Left lung (tissue), 10 donors: ENCODE measurements around the gene NR6A1. TPM values are rescaled to one million over a fixed set of nuclear protein-coding genes. Genes with fewer than 3 reads are reported as not detected.

Experiments used
- ATAC-seq: fragments of 200-7000 bp; cut with Tn5 transposase; one replicate; pipeline ENCODE4 v1.9.1; 2020; ENCODE audit warnings: moderate library complexity
- DNase-seq, 4 donors: peaks; one replicate each; pipeline ENCODE4 v3.0.0-alpha.2; 2013 to 2020
- H3K27ac ChIP-seq, 2 donors: fragments of 200-600 bp; sonication (generic) in 1 of 2; one replicate each; pipeline versions ENCODE4 v1.5.0 to v1.8.0; 2020 to 2021
- H3K27me3 ChIP-seq, 2 donors: fragments of 200-600 bp; sonication (generic) in 1 of 2; one replicate each; pipeline versions ENCODE4 v1.5.0 to v1.8.0; 2020 to 2021
- H3K36me3 ChIP-seq, 2 donors: fragments of 200-600 bp; sonication (generic) in 1 of 2; one replicate each; pipeline versions ENCODE4 v1.5.0 to v1.8.0; 2020 to 2021
- H3K4me1 ChIP-seq, 2 donors: fragments of 200-600 bp; one replicate each; pipeline ENCODE4 v1.8.0; 2021
- H3K4me3 ChIP-seq, 2 donors: fragments of 200-600 bp; sonication (generic) in 1 of 2; one replicate each; pipeline versions ENCODE4 v1.5.0 to v1.8.0; 2020 to 2021; ENCODE audit warnings: mild to moderate bottlenecking in 1 of 2
- H3K9me3 ChIP-seq, 2 donors: fragments of 200-600 bp; sonication (generic) in 1 of 2; one replicate each; pipeline versions ENCODE4 v1.5.0 to v1.8.0; 2020 to 2021
- intact Hi-C, 2 donors: fragments of 100-400 bp; cut with DNase I; formaldehyde crosslinking; loops; one replicate each; pipeline versions ENCODE4 v1.11.2 to v1.14.2; 2022
- polyA plus RNA-seq, 6 donors: library from polyadenylated mRNA; unstranded; fragments of 120-200 nt; gene quantifications; one replicate each; pipeline ENCODE4 v1.2.1, GENCODE V29; 2013; ENCODE audit not compliant: insufficient read length in 6 of 6
- total RNA-seq, 2 donors: library from RNA; stranded (reverse); fragmentation: NEBNext Ultra II Directional; extraction: Animal tissue kit (Norgen Biotek cat#: 25700); gene quantifications; one replicate each; pipeline ENCODE4 v1.2.1, GENCODE V29; 2021
- TF ChIP-seq, protein P1 (sequence below), 2 donors: fragments of 200-600 bp; sonication (generic) in 1 of 2; IDR thresholded peaks; one replicate each; pipeline versions ENCODE4 v1.5.0 to v1.8.0; 2021; ENCODE audit warnings: antibody characterized with exemption in 2 of 2
- donor health status: DM: no; HTN: yes; CAD: no.
- donor health status: DM: no; HTN: no; CAD: no.

The NR6A1 gene
- total and polyA plus RNA-seq, 8 donors: 1.2 to 4.1 (median 1.7) TPM

DNA sequence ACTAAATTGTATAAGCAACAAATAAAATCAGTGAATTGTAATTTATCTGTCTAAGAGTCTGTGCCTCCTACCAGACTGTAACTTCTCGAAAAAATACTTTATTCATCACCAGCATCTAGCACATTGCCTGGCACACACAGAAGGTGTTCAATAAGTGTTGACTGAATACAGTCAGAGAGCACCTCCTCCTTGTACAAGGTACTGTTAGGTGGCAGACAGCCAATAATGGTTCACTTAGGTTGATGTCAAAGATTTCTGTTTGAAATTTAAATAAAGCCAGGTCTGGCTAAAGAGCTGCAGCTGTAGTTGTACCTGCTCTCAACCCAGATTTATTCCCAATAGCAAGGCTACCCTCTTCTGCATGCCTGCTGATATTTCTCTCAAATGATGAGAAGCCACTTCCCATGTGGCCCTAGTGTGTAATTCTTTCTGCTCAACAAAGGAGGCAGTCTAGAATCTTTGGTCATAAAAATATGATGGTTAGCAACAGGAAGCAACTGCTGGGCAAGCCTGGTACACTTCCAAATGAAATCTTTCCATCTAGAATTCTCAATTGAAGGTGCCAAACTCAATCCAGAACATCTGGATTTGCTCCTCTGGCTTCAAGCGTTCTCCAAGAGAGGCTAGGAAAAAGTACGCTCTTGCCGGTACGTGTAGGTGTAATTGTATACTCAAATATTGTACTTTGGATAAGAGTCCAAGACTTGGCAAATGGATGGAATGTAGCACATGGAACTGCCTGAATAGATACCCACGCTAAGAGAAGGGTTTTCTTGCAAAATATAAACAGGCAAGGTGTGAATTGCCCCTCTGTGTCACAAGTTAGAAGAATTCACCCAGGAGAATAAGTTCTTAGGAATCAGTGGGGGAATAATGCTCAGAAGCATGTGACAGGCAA, 95.6 kb downstream of the NR6A1 start:
- Histone ChIP-seq H3K9me3 (no peaks in the 10 kb centered on the region), H3K4me1 (peaks cover 0 to 6% of the 10 kb centered on the region in 2 donors), H3K4me3 (no peak overlapping the region), H3K27ac (no peak overlapping the region), H3K27me3 (no peaks in the 10 kb centered on the region), H3K36me3 (no peaks in the 10 kb centered on the region)
- ATAC-seq (peak; percentile 57), DNase-seq (no peak)
- TF ChIP-seq, protein P1, sequence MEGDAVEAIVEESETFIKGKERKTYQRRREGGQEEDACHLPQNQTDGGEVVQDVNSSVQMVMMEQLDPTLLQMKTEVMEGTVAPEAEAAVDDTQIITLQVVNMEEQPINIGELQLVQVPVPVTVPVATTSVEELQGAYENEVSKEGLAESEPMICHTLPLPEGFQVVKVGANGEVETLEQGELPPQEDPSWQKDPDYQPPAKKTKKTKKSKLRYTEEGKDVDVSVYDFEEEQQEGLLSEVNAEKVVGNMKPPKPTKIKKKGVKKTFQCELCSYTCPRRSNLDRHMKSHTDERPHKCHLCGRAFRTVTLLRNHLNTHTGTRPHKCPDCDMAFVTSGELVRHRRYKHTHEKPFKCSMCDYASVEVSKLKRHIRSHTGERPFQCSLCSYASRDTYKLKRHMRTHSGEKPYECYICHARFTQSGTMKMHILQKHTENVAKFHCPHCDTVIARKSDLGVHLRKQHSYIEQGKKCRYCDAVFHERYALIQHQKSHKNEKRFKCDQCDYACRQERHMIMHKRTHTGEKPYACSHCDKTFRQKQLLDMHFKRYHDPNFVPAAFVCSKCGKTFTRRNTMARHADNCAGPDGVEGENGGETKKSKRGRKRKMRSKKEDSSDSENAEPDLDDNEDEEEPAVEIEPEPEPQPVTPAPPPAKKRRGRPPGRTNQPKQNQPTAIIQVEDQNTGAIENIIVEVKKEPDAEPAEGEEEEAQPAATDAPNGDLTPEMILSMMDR (IDR thresholded peaks at IDR 0.05): no peak
- intact Hi-C loops: no loop called here

DNA sequence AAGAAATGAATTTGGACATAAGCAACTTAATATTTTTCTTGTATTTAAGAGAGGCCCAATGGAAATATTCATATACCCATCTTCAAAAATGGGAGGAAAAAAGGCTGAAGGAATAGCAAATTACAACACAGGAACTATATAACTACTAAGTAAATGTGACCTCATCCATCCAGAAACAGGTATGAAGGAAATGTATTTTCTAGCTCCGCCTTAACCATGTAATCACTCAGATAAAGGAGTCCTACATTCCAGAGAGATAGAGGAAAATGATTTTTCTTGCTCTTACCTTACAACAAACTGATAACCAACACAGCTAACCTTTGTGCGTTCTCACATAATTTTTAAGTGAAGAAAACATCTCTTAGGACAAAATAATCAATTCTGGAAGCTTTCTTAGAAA, 96.5 kb downstream of the NR6A1 start:
- intact Hi-C loops: no loop called here
- H3K27ac ChIP-seq: no peak overlapping the region
- H3K4me3 ChIP-seq: no peak overlapping the region
- no peaks in the 10 kb centered on the region for H3K27me3 ChIP-seq
- peak; percentile 6 for ATAC-seq
- peaks cover 0 to 6% of the 10 kb centered on the region in 2 donors for H3K4me1 ChIP-seq
- TF ChIP-seq, protein P1 (IDR thresholded peaks at IDR 0.05): no peak
- DNase-seq: no peak
- no peaks in the 10 kb centered on the region for H3K36me3 ChIP-seq
- no peaks in the 10 kb centered on the region for H3K9me3 ChIP-seq

DNA sequence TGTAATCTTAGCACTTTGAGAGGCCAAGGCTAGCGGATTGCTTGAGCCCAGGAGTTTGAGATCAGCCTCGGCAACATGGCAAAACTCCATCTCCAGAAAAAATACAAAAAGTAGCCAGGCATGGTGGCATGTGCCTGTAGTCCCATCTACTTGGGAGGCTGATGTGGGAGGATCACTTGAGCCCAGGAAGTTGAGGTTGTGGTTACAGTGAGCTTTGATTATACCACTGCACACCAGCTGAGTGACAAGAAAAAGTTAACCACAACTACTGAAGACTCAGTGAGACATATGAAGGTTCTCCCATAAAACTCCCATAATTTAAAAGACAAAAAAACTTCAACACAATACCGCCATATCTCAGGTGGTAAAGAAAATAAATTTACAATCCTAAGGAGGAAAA, 98.0 kb downstream of the NR6A1 start:
- intact Hi-C loops: no loop called here
- no peak overlapping the region for H3K4me3 ChIP-seq
- H3K36me3 ChIP-seq: no peaks in the 10 kb centered on the region
- H3K27me3 ChIP-seq: no peaks in the 10 kb centered on the region
- TF ChIP-seq, protein P1 (IDR thresholded peaks at IDR 0.05): no peak
- H3K27ac ChIP-seq: no peak overlapping the region
- no peaks in the 10 kb centered on the region for H3K9me3 ChIP-seq
- no peak for ATAC-seq
- no peak for DNase-seq
- peaks cover 0 to 6% of the 10 kb centered on the region in 2 donors for H3K4me1 ChIP-seq

DNA sequence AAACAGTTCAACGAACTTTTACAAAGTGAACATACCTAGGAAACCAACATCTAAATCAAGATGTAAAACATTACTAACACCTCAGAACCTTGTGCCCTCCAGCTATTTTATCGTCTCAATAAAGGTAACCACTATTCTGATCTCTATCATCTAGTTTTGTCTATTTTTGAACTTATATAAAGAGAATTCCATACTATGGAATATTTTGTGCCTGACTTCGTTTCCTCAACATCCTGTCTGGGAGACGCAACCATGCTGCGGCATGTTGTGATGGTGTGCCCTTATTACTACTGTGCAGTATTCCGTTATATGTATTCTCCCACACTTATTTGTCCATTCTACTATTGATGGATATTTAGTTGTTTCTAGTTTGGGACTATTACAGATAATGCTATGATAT, 99.2 kb downstream of the NR6A1 start:
- no peak overlapping the region for H3K4me3 ChIP-seq

DNA sequence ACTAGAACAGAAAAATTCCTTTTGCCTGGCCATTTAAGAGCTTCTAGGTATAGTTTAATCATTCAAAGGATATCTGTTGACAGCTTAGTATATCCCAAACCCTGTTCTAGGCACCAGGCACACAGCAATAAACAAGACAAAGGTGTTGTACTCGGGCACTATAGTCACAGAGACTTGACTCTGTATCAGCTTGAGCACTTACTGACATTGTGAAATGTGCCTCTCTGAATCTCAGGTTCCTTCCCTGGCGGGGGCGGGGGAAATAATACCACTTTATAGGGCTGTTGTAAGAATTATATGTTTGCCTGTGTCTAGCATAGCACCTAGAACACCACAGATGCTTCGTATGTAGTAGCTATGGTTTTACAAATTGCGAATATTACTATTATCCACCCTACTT, 104.5 kb downstream of the NR6A1 start:
- TF ChIP-seq, protein P1 (IDR thresholded peaks at IDR 0.05): no peak

More for the DNA sequence above, 99.2 kb downstream of the NR6A1 start:
- intact Hi-C loops: no loop called here
- peaks cover 0 to 6% of the 10 kb centered on the region in 2 donors for H3K4me1 ChIP-seq
- ATAC-seq (no peak), DNase-seq (no peak)
- H3K27me3 ChIP-seq: no peaks in the 10 kb centered on the region
- no peak overlapping the region for H3K27ac ChIP-seq
- TF ChIP-seq, protein P1 (IDR thresholded peaks at IDR 0.05): no peak
- H3K9me3 ChIP-seq: no peaks in the 10 kb centered on the region
- no peaks in the 10 kb centered on the region for H3K36me3 ChIP-seq

More for the DNA sequence above, 104.5 kb downstream of the NR6A1 start:
- Histone ChIP-seq H3K36me3 (no peaks in the 10 kb centered on the region), H3K27ac (no peak overlapping the region), H3K4me3 (no peak overlapping the region), H3K9me3 (no peaks in the 10 kb centered on the region), H3K27me3 (no peaks in the 10 kb centered on the region), H3K4me1 (peaks cover 0 to 9% of the 10 kb centered on the region in 2 donors)
- ATAC-seq: peak; percentile 35
- intact Hi-C loops: no loop called here
- DNase-seq: no peak
